Activated CD8-positive, alpha-beta T cell treated with anti-CD3 and anti-CD28 coated beads, Interleukin-2, amount 10 ng/mL, durations not matched to agents 7 days and 5 days (primary cell): ENCODE measurements around the gene BAX. TPM values are rescaled to one million over a fixed set of nuclear protein-coding genes. Genes with fewer than 3 reads are reported as not detected.
"Not testable (repeated sequence)": the region's sequence is repeated elsewhere in the genome, so short reads cannot be mapped to it uniquely, and the experiment has no call there.

Experiments
- ATAC-seq: fragments of 150-1000 bp; cut with Tn5 transposase; one replicate; pipeline ENCODE4 v1.10.0; 2021; ENCODE audit warnings: moderate library complexity
- CTCF ChIA-PET: fragments of 350-600 bp; sonication (Branson Sonifier 250); formaldehyde crosslinking; loops from one replicate; lab custom pipeline; 2021; ENCODE audit warnings: antibody characterized with exemption; lab: Charles Lee
- POLR2A ChIA-PET: fragments of 350-600 bp; sonication (Branson Sonifier 250); formaldehyde crosslinking; loops from one replicate; lab custom pipeline; 2021; ENCODE audit warnings: antibody characterized with exemption; lab: Charles Lee
- DNase-seq: peaks from one replicate; pipeline ENCODE4 v3.0.0-alpha.2; 2020
- H3K27ac Mint-ChIP-seq: one replicate; pipeline ENCODE4 v1.8.0; 2021; ENCODE audit warnings: mild to moderate bottlenecking, mixed read lengths
- H3K27me3 Mint-ChIP-seq: one replicate; pipeline ENCODE4 v1.8.0; 2021; ENCODE audit warnings: low read depth, mixed read lengths
- H3K36me3 Mint-ChIP-seq: one replicate; pipeline ENCODE4 v1.8.0; 2021; ENCODE audit warnings: low read depth, mixed read lengths
- H3K4me1 Mint-ChIP-seq: one replicate; pipeline ENCODE4 v1.8.0; 2021; ENCODE audit warnings: low read depth, mixed read lengths
- H3K4me3 Mint-ChIP-seq: one replicate; pipeline ENCODE4 v1.8.0; 2021; ENCODE audit warnings: mild to moderate bottlenecking, mixed read lengths
- H3K9me3 Mint-ChIP-seq: one replicate; pipeline ENCODE4 v1.8.0; 2022; ENCODE audit warnings: mixed read lengths; ENCODE audit not compliant: insufficient read depth
- total RNA-seq, 2 experiments: library from RNA; stranded (reverse); gene quantifications; one replicate each; pipeline ENCODE4 v1.2.3, GENCODE V29; 2021

Gene BAX
- total RNA-seq, 2 experiments from 2014 or later: 336 to 350 TPM

- DNase-seq, ATAC-seq, POLR2A ChIA-PET, H3K4me1 Mint-ChIP-seq, H3K27ac Mint-ChIP-seq, H3K9me3 Mint-ChIP-seq, H3K27me3 Mint-ChIP-seq, H3K4me3 Mint-ChIP-seq: not testable (repeated sequence)
- CTCF ChIA-PET: interaction anchor here (0.8 to 1.4 kb wide), 4 partner anchors 27 to 124 kb away, joined by 3 to 4 read pairs (median 3); partner anchors contain the start of genes GYS1 and RUVBL2
- peaks cover 41% of the 10 kb centered on the region for H3K36me3 Mint-ChIP-seq
These were observed 35.4 kb upstream of the BAX start for GRCh38 chr19:48919271-48919670.

- ATAC-seq (no peak), DNase-seq (no peak)
- no peaks in the 10 kb centered on the region for H3K9me3 Mint-ChIP-seq
- POLR2A ChIA-PET: interaction anchor here (0.8 kb wide), 1 partner anchor 225 kb away, joined by 3 read pairs; no protein-coding TSS in a partner anchor
- H3K27ac Mint-ChIP-seq: no peak overlapping the region
- H3K4me3 Mint-ChIP-seq: no peak overlapping the region
- peaks cover 37% of the 10 kb centered on the region for H3K36me3 Mint-ChIP-seq
- H3K4me1 Mint-ChIP-seq: peaks cover 3% of the 10 kb centered on the region
- CTCF ChIA-PET: no interaction called here
- no peaks in the 10 kb centered on the region for H3K27me3 Mint-ChIP-seq
These were observed 33.7 kb upstream of the BAX start for GRCh38 chr19:48920949-48921348.

GRCh38 chr19:48921721-48922500 is 32.8 kb upstream of the BAX start:
- ATAC-seq (no peak), DNase-seq (no peak)
- Mint-ChIP-seq H3K36me3 (peaks cover 35% of the 10 kb centered on the region), H3K9me3 (no peaks in the 10 kb centered on the region), H3K4me3 (no peak overlapping the region), H3K4me1 (peaks cover 4% of the 10 kb centered on the region), H3K27ac (no peak overlapping the region), H3K27me3 (no peaks in the 10 kb centered on the region)
- ChIA-PET CTCF (interaction anchor here (1.7 kb wide), 1 partner anchor 11 kb away, joined by 4 read pairs; no protein-coding TSS in a partner anchor), POLR2A (no interaction called here)

GRCh38 chr19:48922548-48923490 is 31.9 kb upstream of the BAX start:
- POLR2A ChIA-PET: interaction anchor here (0.6 kb wide), 1 partner anchor 10 kb away, joined by 3 read pairs; no protein-coding TSS in a partner anchor
- Mint-ChIP-seq H3K4me1 (peaks cover 4% of the 10 kb centered on the region), H3K4me3 (no peak overlapping the region), H3K9me3 (no peaks in the 10 kb centered on the region), H3K27me3 (no peaks in the 10 kb centered on the region), H3K27ac (peak overlapping the region; percentile 18), H3K36me3 (peaks cover 33% of the 10 kb centered on the region)
- ATAC-seq (no peak), DNase-seq (no peak)
- CTCF ChIA-PET: interaction anchor here (1.7 kb wide), 1 partner anchor 10 kb away, joined by 4 read pairs; no protein-coding TSS in a partner anchor

GRCh38 chr19:48925240-48925843 is 29.3 kb upstream of the BAX start:
- peaks cover 20% of the 10 kb centered on the region for H3K36me3 Mint-ChIP-seq
- no peak overlapping the region for H3K4me3 Mint-ChIP-seq
- H3K4me1 Mint-ChIP-seq: peaks cover 3% of the 10 kb centered on the region
- no peak overlapping the region for H3K27ac Mint-ChIP-seq
- DNase-seq: no peak
- ATAC-seq: no peak
- H3K27me3 Mint-ChIP-seq: no peaks in the 10 kb centered on the region
- POLR2A ChIA-PET: interaction anchor here (0.6 kb wide), 1 partner anchor 47 kb away, joined by 3 read pairs; no protein-coding TSS in a partner anchor
- CTCF ChIA-PET: interaction anchor here (1.3 kb wide), 1 partner anchor 25 kb away, joined by 3 read pairs; the partner anchor contains the start of gene NUCB1
- H3K9me3 Mint-ChIP-seq: no peaks in the 10 kb centered on the region

GRCh38 chr19:48925890-48926289 is 28.8 kb upstream of the BAX start:
- H3K9me3 Mint-ChIP-seq, H3K4me3 Mint-ChIP-seq, H3K27ac Mint-ChIP-seq, H3K27me3 Mint-ChIP-seq, H3K4me1 Mint-ChIP-seq, ATAC-seq, DNase-seq, CTCF ChIA-PET: not testable (repeated sequence)
- POLR2A ChIA-PET: interaction anchor here (0.6 kb wide), 1 partner anchor 46 kb away, joined by 3 read pairs; no protein-coding TSS in a partner anchor
- H3K36me3 Mint-ChIP-seq: peaks cover 17% of the 10 kb centered on the region

- H3K4me3 Mint-ChIP-seq: no peak overlapping the region
- ChIA-PET CTCF (no interaction called here), POLR2A (no interaction called here)
- peaks cover 10% of the 10 kb centered on the region for H3K36me3 Mint-ChIP-seq
- ATAC-seq (no peak), DNase-seq (no peak)
- H3K4me1 Mint-ChIP-seq: peaks cover 3% of the 10 kb centered on the region
- H3K27ac Mint-ChIP-seq: no peak overlapping the region
- H3K27me3 Mint-ChIP-seq: no peaks in the 10 kb centered on the region
- H3K9me3 Mint-ChIP-seq: no peaks in the 10 kb centered on the region
These were observed 27.8 kb upstream of the BAX start for GRCh38 chr19:48926909-48927308.

- ATAC-seq, H3K27ac Mint-ChIP-seq, DNase-seq, POLR2A ChIA-PET, H3K9me3 Mint-ChIP-seq, H3K36me3 Mint-ChIP-seq, H3K4me3 Mint-ChIP-seq, H3K4me1 Mint-ChIP-seq, CTCF ChIA-PET, H3K27me3 Mint-ChIP-seq: not testable (repeated sequence)
These were observed 27.0 kb upstream of the BAX start for GRCh38 chr19:48927692-48928091.

- no peak overlapping the region for H3K27ac Mint-ChIP-seq
- peaks cover 3% of the 10 kb centered on the region for H3K36me3 Mint-ChIP-seq
- peaks cover 8% of the 10 kb centered on the region for H3K4me1 Mint-ChIP-seq
- no peaks in the 10 kb centered on the region for H3K9me3 Mint-ChIP-seq
- POLR2A ChIA-PET: no interaction called here
- ATAC-seq (no peak), DNase-seq (no peak)
- no peak overlapping the region for H3K4me3 Mint-ChIP-seq
- CTCF ChIA-PET: no interaction called here
- peaks cover 3% of the 10 kb centered on the region for H3K27me3 Mint-ChIP-seq
These were observed 26.3 kb upstream of the BAX start for GRCh38 chr19:48928164-48929025.

GRCh38 chr19:48933382-48933932 is 21.2 kb upstream of the BAX start, which contains the start of gene DHDH:
DHDH (plus strand) TSS chr19:48933699; CDS start chr19:48933722, 23 bp downstream.
- Mint-ChIP-seq H3K36me3 (no peaks in the 10 kb centered on the region), H3K27me3 (peaks cover 3% of the 10 kb centered on the region), H3K4me3 (peak within 1 kb of the TSS; percentile 79), H3K9me3 (no peaks in the 10 kb centered on the region), H3K27ac (peak within 1 kb of the TSS; percentile 73), H3K4me1 (peaks cover 14% of the 10 kb centered on the region)
- DNase-seq (peak; percentile 92), ATAC-seq (peak; percentile 99)
- ChIA-PET CTCF (interaction anchor here (1.0 to 2.1 kb wide), 6 partner anchors 10 to 145 kb away, joined by 4 to 17 read pairs (median 4); partner anchors contain the start of genes GYS1 and RUVBL2), POLR2A (interaction anchor here (0.9 to 1.5 kb wide), 5 partner anchors 21 to 59 kb away, joined by 3 to 5 read pairs (median 3); partner anchors contain the start of gene NUCB1)
